Endothelial cell of umbilical vein (primary cell): ENCODE data around the gene PGBD5.

Source experiments
- EZH2 ChIP-seq: IDR thresholded peaks from 2 replicates; pipeline ENCODE4 v1.6.1; 2012; ENCODE audit warnings: borderline replicate concordance, low read depth, mild to moderate bottlenecking, moderate library complexity, low read length, inconsistent platforms; ENCODE audit not compliant: severe bottlenecking
- MYC ChIP-seq: IDR thresholded peaks from one replicate; pipeline ENCODE4 v1.6.1; 2011; ENCODE audit warnings: mild to moderate bottlenecking, low read depth, low read length
- POLR2A ChIP-seq: IDR thresholded peaks from 2 replicates; pipeline ENCODE4 v1.6.1; 2012; ENCODE audit warnings: low read depth, mild to moderate bottlenecking, control low read depth, low read length
- POLR2AphosphoS5 ChIP-seq: IDR thresholded peaks from 2 replicates; pipeline ENCODE4 v1.6.1; 2012; ENCODE audit warnings: low read depth, mild to moderate bottlenecking, control low read depth, low read length, moderate library complexity; ENCODE audit not compliant: insufficient read depth
- TF ChIP-seq, protein P1 (sequence below), 2 donors: IDR thresholded peaks; 1 replicate in 1 of 2; 2 replicates in 1 of 2; pipeline ENCODE4 v1.5.1; 2011; ENCODE audit warnings: low read length in 2 of 2, mild to moderate bottlenecking in 2 of 2, moderate library complexity in 2 of 2, control low read depth in 1 of 2, inconsistent platforms in 1 of 2, low read depth in 1 of 2; ENCODE audit not compliant: insufficient read depth in 1 of 2; ENCODE audit errors: extremely low read depth in 1 of 2

DNA sequence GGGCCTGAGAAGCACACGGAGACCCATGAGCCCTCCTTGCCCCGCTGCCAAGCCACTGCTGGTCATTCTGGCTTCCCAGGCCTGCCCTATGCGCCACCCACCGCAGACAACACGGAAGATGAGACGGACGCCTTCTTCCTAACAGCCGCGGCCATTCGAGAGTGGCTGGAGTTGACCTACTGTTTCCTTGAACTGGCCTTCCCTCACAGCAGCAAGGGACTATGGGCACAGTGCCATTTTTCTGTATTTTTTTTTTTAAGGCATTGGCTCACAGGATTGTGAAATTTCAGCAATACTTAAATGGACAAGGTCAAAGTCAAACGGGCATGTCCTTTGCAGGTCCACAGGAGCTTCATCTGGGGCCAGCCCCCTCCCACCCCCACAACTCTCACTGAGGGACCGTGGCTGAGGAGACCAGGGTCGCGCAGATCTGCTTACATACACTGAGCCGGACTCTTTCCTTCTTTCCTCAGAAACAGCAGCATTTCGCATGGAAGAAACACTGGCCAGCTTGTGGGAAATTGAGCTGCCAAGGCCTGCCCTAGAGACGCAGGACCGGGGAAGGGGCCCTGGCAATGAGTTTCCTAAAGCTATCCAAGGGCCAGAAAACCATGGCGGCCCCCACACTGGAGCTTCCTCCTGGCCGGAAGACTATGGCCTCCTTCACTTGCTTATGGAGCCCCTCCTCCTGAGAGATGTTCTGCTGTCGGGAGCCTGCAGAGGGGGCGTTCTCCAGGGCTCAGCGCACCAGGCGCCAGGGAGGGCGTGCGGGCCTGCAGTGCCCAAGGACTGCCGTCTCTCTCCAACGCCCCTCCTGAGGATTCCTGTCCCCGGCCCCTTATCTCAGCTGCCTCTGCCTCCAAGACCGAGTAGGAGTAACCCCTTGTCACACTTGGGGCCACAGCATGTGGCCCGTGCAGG is 98.9 kb downstream of the PGBD5 start:
- no peak for TF ChIP-seq POLR2A
- TF ChIP-seq POLR2AphosphoS5 = no peak
- TF ChIP-seq, protein P1, sequence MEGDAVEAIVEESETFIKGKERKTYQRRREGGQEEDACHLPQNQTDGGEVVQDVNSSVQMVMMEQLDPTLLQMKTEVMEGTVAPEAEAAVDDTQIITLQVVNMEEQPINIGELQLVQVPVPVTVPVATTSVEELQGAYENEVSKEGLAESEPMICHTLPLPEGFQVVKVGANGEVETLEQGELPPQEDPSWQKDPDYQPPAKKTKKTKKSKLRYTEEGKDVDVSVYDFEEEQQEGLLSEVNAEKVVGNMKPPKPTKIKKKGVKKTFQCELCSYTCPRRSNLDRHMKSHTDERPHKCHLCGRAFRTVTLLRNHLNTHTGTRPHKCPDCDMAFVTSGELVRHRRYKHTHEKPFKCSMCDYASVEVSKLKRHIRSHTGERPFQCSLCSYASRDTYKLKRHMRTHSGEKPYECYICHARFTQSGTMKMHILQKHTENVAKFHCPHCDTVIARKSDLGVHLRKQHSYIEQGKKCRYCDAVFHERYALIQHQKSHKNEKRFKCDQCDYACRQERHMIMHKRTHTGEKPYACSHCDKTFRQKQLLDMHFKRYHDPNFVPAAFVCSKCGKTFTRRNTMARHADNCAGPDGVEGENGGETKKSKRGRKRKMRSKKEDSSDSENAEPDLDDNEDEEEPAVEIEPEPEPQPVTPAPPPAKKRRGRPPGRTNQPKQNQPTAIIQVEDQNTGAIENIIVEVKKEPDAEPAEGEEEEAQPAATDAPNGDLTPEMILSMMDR (IDR thresholded peaks at IDR 0.05; ENCODE audit: extremely low read depth in 1 of 2, insufficient read depth in 1 of 2, low read depth in 1 of 2, low read length in 2 of 2) = no peak
- no peak for TF ChIP-seq EZH2
- no peak for TF ChIP-seq MYC
